ENCODE measurements around the gene KCTD6. TPM values are rescaled to one million over a fixed set of nuclear protein-coding genes. Genes with fewer than 3 reads are reported as not detected.

Gene KCTD6
- total and polyA plus RNA-seq, 9 donors: 10.3 to 15.7 (median 12.1) TPM

GRCh38 chr3:58534592-58535494, 42.9 kb downstream of the KCTD6 start:
- Histone ChIP-seq H3K36me3 (ENCODE audit: control insufficient read depth, insufficient read depth, low read length) (peaks cover 41% of the 10 kb centered on the region), H3K27me3 (ENCODE audit: control insufficient read depth, insufficient read depth, low read length) (no peaks in the 10 kb centered on the region), H3K27ac (ENCODE audit: low read length) (no peak overlapping the region), H3K9me3 (replicated peaks; ENCODE audit: control insufficient read depth, low read depth, low read length) (no peaks in the 10 kb centered on the region), H3K4me3 (ENCODE audit: low read length) (no peak overlapping the region), H3K4me1 (ENCODE audit: control insufficient read depth, insufficient read depth, low read length) (peaks cover 34% of the 10 kb centered on the region)
- DNase-seq: no peak
- 93% methylated on average over 8 of the region's 9 CpGs for WGBS (ENCODE audit: insufficient coverage)

- peaks cover 33% of the 10 kb centered on the region for H3K36me3 ChIP-seq (ENCODE audit: control insufficient read depth, insufficient read depth, low read length)
- peak; percentile 43 for DNase-seq
- peak overlapping the region; percentile 56 for H3K4me3 ChIP-seq (ENCODE audit: low read length)
- no peak overlapping the region for H3K27ac ChIP-seq (ENCODE audit: low read length)
- no peaks in the 10 kb centered on the region for H3K27me3 ChIP-seq (ENCODE audit: control insufficient read depth, insufficient read depth, low read length)
- no CpG with 5 or more reads among the region's 2 CpGs for WGBS (ENCODE audit: insufficient coverage)
- H3K4me1 ChIP-seq (ENCODE audit: control insufficient read depth, insufficient read depth, low read length): peaks cover 34% of the 10 kb centered on the region
- H3K9me3 ChIP-seq (replicated peaks; ENCODE audit: control insufficient read depth, low read depth, low read length): no peaks in the 10 kb centered on the region
Observed at GRCh38 chr3:58535531-58536500, 43.9 kb downstream of the KCTD6 start.

GRCh38 chr3:58536501-58537411, 44.9 kb downstream of the KCTD6 start, which contains the start of gene ACOX2:
TSS of gene ACOX2 (minus strand) at chr3:58537190. CDS start at chr3:58535106, 2,084 bp downstream.
- no peaks in the 10 kb centered on the region for H3K27me3 ChIP-seq (ENCODE audit: control insufficient read depth, insufficient read depth, low read length)
- peak within 1 kb of the TSS; percentile 84 for H3K27ac ChIP-seq (ENCODE audit: low read length)
- H3K4me1 ChIP-seq (ENCODE audit: control insufficient read depth, insufficient read depth, low read length): peaks cover 34% of the 10 kb centered on the region
- peak; percentile 97 for DNase-seq
- H3K36me3 ChIP-seq (ENCODE audit: control insufficient read depth, insufficient read depth, low read length): peaks cover 23% of the 10 kb centered on the region
- H3K4me3 ChIP-seq (ENCODE audit: low read length): peak within 1 kb of the TSS; percentile 56
- H3K9me3 ChIP-seq (replicated peaks; ENCODE audit: control insufficient read depth, low read depth, low read length): no peaks in the 10 kb centered on the region
- WGBS (ENCODE audit: insufficient coverage): 18% methylated on average over 13 of the region's 13 CpGs

GRCh38 chr3:58537412-58538301, 45.8 kb downstream of the KCTD6 start:
- no peak overlapping the region for H3K4me3 ChIP-seq (ENCODE audit: low read length)
- peak overlapping the region; percentile 84 for H3K27ac ChIP-seq (ENCODE audit: low read length)

GRCh38 chr3:58539626-58540025, 47.7 kb downstream of the KCTD6 start:
- Histone ChIP-seq H3K9me3 (replicated peaks; ENCODE audit: control insufficient read depth, low read depth, low read length) (no peaks in the 10 kb centered on the region), H3K27me3 (ENCODE audit: control insufficient read depth, insufficient read depth, low read length) (no peaks in the 10 kb centered on the region), H3K4me3 (ENCODE audit: low read length) (no peak overlapping the region), H3K4me1 (ENCODE audit: control insufficient read depth, insufficient read depth, low read length) (peaks cover 30% of the 10 kb centered on the region), H3K36me3 (ENCODE audit: control insufficient read depth, insufficient read depth, low read length) (peaks cover 6% of the 10 kb centered on the region), H3K27ac (ENCODE audit: low read length) (no peak overlapping the region)
- DNase-seq: no peak
- WGBS (ENCODE audit: insufficient coverage): 68% methylated on average over 4 of the region's 10 CpGs

More at GRCh38 chr3:58537412-58538301, 45.8 kb downstream of the KCTD6 start:
- no peaks in the 10 kb centered on the region for H3K9me3 ChIP-seq (replicated peaks; ENCODE audit: control insufficient read depth, low read depth, low read length)
- peaks cover 20% of the 10 kb centered on the region for H3K36me3 ChIP-seq (ENCODE audit: control insufficient read depth, insufficient read depth, low read length)
- no peaks in the 10 kb centered on the region for H3K27me3 ChIP-seq (ENCODE audit: control insufficient read depth, insufficient read depth, low read length)
- no peak for DNase-seq
- 57% methylated on average over 1 of the region's 4 CpGs for WGBS (ENCODE audit: insufficient coverage)
- H3K4me1 ChIP-seq (ENCODE audit: control insufficient read depth, insufficient read depth, low read length): peaks cover 33% of the 10 kb centered on the region

- no peak for DNase-seq
- H3K27me3 ChIP-seq (ENCODE audit: control insufficient read depth, insufficient read depth, low read length): no peaks in the 10 kb centered on the region
- WGBS (ENCODE audit: insufficient coverage): 67% methylated on average over 3 of the region's 8 CpGs
- H3K27ac ChIP-seq (ENCODE audit: low read length): no peak overlapping the region
- H3K4me1 ChIP-seq (ENCODE audit: control insufficient read depth, insufficient read depth, low read length): peaks cover 28% of the 10 kb centered on the region
- H3K36me3 ChIP-seq (ENCODE audit: control insufficient read depth, insufficient read depth, low read length): peaks cover 3% of the 10 kb centered on the region
- H3K4me3 ChIP-seq (ENCODE audit: low read length): no peak overlapping the region
- H3K9me3 ChIP-seq (replicated peaks; ENCODE audit: control insufficient read depth, low read depth, low read length): no peaks in the 10 kb centered on the region
Observed at GRCh38 chr3:58540176-58540858, 48.4 kb downstream of the KCTD6 start.

- no peak for DNase-seq
- H3K36me3 ChIP-seq (ENCODE audit: control insufficient read depth, insufficient read depth, low read length): no peaks in the 10 kb centered on the region
- H3K4me3 ChIP-seq (ENCODE audit: low read length): no peak overlapping the region
- H3K27me3 ChIP-seq (ENCODE audit: control insufficient read depth, insufficient read depth, low read length): no peaks in the 10 kb centered on the region
- H3K27ac ChIP-seq (ENCODE audit: low read length): no peak overlapping the region
- no CpG with 5 or more reads among the region's 3 CpGs for WGBS (ENCODE audit: insufficient coverage)
- no peaks in the 10 kb centered on the region for H3K4me1 ChIP-seq (ENCODE audit: control insufficient read depth, insufficient read depth, low read length)
- no peaks in the 10 kb centered on the region for H3K9me3 ChIP-seq (replicated peaks; ENCODE audit: control insufficient read depth, low read depth, low read length)
Observed at GRCh38 chr3:58544541-58544940, 52.6 kb downstream of the KCTD6 start.

- Histone ChIP-seq H3K27ac (ENCODE audit: low read length) (no peak overlapping the region), H3K27me3 (ENCODE audit: control insufficient read depth, insufficient read depth, low read length) (no peaks in the 10 kb centered on the region), H3K36me3 (ENCODE audit: control insufficient read depth, insufficient read depth, low read length) (no peaks in the 10 kb centered on the region), H3K4me3 (ENCODE audit: low read length) (no peak overlapping the region), H3K9me3 (replicated peaks; ENCODE audit: control insufficient read depth, low read depth, low read length) (peaks cover 10% of the 10 kb centered on the region), H3K4me1 (ENCODE audit: control insufficient read depth, insufficient read depth, low read length) (peaks cover 2% of the 10 kb centered on the region)
- no peak for DNase-seq
- no CpG with 5 or more reads among the region's 4 CpGs for WGBS (ENCODE audit: insufficient coverage)
Observed at GRCh38 chr3:58551636-58552180, 59.8 kb downstream of the KCTD6 start.
